ENCODE measurements around the gene NUP37.

DNA sequence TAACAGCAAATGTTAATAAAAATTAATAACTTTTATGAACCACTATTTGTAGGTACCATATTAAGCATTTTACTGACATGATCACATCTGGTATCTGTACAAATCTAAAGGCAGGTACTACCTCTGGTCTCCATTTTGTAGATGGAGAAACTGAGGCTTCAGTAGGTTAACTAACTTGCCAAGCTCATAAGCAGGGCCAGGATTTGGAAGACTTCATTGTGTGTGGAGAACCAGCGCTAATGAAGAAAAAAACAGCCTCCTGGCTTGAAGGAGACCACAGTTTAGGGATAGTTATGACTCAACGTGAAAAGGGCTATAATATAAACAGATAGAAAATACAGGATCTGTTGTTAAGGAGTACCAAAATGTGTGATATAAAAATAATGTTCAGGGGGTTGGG, 1.0 kb downstream of the NUP37 start:
- TF ChIP-seq, protein P1, sequence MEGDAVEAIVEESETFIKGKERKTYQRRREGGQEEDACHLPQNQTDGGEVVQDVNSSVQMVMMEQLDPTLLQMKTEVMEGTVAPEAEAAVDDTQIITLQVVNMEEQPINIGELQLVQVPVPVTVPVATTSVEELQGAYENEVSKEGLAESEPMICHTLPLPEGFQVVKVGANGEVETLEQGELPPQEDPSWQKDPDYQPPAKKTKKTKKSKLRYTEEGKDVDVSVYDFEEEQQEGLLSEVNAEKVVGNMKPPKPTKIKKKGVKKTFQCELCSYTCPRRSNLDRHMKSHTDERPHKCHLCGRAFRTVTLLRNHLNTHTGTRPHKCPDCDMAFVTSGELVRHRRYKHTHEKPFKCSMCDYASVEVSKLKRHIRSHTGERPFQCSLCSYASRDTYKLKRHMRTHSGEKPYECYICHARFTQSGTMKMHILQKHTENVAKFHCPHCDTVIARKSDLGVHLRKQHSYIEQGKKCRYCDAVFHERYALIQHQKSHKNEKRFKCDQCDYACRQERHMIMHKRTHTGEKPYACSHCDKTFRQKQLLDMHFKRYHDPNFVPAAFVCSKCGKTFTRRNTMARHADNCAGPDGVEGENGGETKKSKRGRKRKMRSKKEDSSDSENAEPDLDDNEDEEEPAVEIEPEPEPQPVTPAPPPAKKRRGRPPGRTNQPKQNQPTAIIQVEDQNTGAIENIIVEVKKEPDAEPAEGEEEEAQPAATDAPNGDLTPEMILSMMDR (IDR thresholded peaks at IDR 0.05), result no peak
- no peak for TF ChIP-seq POLR2A (IDR thresholded peaks at IDR 0.05)
